Activated CD4-positive, alpha-beta T cell treated with anti-CD3 and anti-CD28 coated beads, Interleukin-2, amount 50 U/mL, for 1 hour (primary cell): ENCODE results near the gene SPCS3.
"Not testable (repeated sequence)": the region's sequence is repeated elsewhere in the genome, so short reads cannot be mapped to it uniquely, and the experiment has no call there.

Source experiments
- DNase-seq: peaks from one replicate; pipeline ENCODE4 v3.0.0-alpha.2; 2020

Gene SPCS3

DNA sequence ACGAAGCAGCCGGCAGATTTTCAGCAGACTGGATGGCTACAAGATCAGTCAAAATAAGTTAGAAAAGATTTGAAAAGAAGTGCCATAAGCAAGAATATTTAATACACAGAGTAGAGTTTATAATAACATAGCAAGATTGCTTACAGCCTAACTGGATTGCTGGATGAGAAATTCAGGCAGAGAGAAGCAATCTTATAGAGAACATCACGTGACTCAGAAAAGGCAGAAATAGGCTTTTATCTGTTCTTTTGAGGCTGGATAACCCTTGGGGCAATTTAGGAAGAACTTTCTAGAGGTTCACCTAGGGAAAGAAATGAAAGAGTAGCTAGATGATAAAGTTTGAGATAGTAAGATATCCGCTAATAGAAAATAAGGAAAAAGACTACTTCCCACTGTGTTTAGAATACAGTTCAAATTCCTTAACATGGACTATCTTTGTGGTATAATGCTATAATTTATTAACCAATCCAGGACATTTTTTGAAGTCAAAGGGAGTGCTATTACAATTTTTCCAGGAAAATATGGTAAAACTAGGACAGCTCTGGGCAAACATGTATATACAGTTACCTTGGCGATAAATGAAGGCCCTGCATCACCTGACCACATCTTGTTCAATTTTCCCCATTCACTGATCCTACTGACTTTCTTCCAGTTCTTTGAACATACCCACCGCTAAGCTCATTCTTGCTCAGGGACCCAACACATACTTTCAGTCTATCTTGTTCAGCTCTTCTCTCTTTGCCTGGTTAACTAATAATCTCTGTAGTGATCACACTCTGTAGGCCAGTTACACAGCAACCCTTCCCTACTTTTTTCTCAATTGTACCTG lies 12.7 kb upstream of the SPCS3 start:
- DNase-seq: no peak

DNA sequence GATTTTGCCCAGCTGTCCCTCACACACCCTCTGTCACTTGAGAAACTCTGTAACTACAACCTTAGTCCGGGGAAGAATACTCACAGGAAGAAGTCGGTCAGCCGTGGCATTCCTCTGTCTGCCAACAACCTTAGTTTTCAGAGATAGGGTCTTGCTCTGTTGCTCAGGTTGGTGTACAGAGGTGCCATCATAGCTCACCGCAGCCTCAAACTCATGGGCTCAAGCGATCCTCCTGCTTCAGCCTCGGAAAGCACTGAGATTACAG lies 12.2 kb upstream of the SPCS3 start:
- DNase-seq: no peak

DNA sequence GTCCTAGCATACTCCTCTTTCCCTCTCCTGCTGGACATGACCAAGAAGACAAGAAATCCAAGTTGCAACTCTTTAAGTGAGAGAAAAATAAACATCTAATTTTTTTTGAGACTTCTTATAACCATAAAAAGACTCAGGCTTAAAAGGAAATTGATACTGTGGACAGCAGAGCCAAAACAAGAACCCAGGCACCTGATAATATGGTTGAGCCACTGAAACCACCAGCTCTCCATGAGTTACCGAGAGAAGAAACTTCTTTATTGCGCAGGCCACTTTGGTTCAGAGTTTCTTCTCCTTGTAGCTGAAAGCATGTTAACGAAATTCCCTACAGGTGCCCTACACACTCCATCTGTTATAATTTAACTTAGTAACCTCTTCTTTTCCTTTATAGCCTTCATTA lies 11.3 kb upstream of the SPCS3 start:
- DNase-seq: no peak

DNA sequence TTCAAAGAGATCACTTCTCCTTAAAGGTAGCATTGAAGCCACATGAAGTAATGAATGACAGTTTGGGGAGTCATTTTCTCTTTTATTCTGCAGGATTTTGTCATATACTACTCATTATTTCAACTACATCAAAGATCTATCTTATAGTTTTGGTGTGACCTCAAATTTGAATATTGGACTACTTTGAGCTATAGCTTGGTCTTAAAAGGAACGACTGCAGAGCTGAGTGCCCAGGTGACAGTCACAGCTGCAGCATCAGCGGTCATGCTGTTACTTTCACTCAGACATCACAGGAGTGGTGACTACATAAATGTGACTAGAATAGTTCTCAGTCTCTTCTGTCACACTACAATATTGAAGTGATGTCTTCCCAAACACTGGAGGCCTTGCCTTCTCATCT lies 10.7 kb upstream of the SPCS3 start:
- no peak for DNase-seq

DNA sequence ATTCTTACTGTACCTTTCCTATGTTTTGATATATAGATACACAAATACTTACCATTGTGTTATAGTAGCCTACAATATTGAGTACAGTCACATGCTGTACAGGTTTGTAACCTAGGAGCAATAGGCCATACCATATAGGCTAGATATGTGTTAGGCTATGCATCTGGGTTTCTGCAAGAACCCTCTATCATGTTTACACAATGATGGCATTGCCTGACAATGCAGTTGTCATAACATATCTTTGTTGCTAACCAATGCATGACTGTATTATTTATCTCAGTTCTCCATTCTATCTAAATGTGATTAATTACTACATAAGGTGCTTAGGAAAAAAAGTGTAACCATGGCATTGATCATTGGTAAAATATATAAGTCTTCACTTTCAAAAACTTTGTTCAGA lies 10.0 kb upstream of the SPCS3 start:
- DNase-seq: no peak

DNA sequence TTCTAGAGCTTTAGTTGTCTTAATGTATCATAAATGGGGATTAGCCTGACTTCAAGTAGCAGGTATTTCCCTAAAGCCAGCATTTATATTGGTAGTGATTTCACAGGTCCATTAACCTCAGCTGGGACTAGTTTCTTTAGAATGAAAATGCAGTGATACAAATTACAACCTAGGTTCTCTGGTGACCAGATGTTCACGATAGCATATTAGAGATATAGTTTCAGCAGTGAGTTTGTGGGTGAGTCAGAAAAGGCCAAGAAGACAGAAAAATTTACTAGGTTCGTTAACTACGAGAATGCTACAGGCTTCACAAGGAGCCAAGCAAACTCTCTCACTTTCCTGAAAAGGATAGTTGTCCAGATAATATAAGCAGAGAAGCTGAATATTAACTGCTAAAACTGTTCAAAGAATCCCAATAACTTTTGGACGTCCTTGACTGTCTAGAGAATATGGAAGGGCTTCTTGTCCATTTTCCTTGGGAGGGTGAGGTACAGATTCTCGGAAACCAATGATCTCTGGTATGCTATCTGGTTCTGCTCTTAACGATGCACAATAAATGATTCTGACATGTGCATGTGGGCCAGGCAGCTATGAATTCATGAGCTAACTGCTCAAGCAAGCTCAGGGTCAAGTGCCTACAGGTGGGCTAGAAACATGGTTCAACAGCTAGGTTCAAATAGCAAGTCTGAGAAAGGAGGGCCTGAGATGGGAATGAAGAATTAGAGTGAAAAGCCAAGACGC lies 6.0 kb upstream of the SPCS3 start:
- DNase-seq: no peak

DNA sequence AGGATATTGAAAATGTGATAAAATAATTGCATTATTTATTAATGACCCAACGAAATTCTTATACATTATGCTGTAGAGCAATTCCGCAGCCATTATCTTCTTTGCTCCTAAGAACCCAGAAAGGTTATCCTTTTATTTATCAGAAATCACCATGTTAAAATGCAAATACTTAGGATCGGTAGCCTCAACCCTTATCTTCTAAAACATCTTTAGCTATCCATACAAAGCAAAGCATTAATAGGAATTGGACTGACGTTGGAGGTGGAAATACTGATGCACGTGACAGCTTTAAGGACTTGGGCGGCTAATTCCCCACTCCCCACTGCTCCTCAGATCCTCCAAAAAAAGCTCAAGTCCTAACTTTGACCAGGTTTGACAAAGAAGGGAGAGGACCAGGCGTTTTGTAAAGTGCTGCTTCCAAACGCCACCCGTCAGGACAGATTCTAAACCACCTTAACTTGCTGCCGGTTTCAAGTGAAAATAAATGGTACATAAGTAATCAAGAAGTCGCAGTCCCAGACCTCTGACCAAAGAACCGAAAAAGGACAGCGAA lies 539 bp upstream of the SPCS3 start:
- DNase-seq: no peak

DNA sequence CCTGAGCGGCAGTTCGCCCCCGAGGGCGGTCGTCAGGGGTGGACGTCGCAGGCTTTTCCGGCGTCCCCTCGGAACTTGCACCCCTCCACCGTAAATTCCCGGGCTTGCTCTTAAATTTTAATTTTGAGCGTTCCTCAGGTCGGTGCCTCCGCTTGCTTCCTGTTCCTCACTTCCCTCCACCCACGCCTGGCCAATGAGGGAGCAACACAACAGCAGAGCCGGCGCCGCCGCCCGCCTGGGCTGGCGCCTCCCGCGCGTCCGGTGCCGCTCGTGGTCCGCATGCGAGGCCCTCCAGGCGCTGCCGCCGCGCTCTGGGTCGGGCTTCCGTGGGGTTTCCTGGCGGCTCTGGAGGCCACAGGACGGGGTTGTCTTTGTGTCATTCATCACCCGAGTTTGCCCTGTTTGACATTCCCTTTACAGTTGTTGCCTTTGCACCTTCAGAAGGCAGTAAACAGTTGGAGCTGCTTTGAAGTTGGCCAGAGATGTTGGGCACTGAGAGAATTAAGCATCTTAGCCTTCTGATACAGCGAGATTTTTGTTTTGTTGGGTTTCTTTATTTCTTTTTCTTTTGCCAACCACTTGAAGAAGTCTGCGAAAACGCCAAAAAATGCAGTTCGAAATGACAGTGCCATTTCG lies 692 bp downstream of the SPCS3 start:
- peak; percentile 81 for DNase-seq

DNA sequence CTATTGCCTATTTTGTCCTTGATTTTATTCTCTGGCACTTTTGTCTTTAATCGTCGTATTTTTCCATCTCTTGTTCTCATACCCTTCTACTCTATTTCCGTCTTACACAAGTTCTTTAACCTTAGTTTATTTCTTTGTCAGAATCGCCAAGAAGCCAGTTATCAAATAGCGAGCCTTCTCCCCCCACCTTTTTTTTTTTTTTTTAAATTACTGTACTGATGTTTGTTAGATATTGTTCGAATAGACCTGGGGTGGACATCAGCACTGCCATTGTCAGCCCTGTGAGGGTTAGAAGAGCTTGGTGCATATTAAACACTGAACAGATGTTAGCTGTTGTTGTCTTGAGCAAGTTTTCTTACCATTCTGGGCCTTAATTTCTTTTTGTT lies 1.2 kb downstream of the SPCS3 start:
- DNase-seq: no peak

DNA sequence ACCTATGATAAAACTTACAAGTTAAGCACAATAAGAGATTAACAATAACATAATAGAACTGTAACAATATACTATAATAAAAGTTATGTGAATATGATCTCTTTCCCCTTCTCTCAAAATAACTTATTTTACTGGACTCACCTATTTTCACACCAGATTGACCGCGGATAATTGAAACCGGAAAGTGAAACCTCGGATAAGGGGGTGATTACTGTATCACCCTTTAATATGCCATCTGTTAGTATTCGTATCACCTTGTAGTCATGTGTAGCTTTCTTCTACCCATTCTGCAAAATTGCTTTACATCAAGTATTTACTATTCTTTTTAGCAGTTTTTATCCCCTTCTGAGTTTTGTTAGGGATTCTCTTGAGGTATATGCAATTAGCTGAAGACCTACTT lies 1.8 kb downstream of the SPCS3 start:
- no peak for DNase-seq

DNA sequence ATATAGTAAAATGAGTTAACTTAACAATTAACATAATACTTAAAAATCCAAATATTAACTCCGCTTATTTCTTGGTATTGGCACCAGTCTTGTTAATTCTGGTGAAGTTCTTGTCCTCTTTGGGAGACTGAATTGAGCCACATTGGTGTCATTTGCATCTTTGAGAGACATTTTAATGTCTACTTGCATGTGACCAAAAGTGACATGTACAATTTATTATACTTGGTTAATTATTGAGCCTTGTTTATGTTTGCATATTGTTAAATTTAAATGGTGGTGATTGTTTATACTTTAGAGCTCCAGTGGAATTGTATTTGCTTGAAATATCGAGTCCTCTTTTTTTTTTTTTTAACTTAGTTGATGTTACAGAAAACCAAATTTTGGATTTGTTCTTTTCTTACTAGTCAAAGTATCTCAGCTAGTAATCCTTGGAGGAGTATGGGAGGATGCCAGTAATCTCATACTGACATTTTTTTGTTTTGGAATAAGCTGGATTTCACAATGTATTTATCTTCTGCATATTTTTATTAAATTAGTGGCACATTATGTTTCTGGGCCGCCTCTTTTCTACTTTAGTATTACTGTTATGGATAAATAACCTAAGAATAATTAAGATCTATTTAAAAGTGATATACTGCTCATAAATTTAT lies 3.9 kb downstream of the SPCS3 start:
- DNase-seq: no peak

DNA sequence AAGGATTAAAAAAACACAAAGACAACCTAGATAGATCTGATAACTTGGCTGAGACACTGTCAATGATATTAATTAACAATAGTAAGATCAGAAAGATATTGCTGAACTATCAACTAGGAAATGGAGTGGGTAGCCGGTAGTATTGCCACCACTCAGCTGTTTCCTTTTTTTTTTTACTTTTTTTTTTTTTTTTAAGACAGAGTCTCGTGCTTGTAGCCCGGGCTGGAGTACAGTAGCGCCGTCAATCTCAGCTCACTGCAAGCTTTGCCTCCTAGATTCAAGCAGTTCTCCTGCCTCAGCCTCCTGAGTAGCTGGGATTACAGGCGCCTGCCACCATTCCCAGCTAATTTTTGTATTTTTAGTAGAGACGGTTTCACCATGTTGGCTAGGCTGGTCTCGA lies 5.1 kb downstream of the SPCS3 start:
- DNase-seq: not testable (repeated sequence)

DNA sequence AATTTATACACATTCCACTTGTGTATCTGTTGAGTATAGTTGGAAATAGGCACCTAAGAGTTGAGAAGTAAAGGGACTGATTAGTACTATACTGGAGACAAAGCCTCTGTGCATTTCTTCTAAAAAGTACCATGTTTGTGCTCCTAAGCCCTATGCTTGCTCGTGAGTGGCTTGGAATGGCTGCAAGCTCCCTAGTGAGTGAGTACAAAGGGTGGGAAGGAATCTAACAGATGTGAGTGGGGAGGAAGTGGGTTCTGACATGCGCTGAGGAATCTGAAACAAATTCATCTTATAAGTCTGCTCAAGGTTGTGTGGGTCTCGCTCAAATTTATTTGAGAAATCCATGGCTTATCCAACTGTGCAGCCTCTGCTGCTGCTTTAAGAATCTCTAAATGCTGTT lies 13.3 kb downstream of the SPCS3 start:
- no peak for DNase-seq

DNA sequence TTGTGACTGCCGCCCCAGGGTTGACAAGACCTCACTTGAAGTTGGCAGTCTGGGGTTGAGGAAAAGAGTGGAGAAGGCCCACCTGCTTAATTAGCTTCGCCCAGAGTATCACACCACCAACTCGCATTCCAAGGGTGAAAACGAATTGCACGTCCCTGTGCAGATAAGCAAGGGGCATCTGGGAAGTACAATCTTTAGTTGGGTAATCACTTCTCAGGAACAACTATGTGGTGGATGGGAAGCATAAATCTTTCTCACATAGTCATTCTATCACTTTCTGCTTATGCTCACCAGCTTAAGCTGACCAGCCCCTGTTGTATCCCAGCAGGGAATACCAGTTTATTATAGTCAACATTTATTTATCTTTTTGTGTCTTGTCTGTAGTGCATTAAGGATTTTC lies 14.3 kb downstream of the SPCS3 start:
- no peak for DNase-seq

DNA sequence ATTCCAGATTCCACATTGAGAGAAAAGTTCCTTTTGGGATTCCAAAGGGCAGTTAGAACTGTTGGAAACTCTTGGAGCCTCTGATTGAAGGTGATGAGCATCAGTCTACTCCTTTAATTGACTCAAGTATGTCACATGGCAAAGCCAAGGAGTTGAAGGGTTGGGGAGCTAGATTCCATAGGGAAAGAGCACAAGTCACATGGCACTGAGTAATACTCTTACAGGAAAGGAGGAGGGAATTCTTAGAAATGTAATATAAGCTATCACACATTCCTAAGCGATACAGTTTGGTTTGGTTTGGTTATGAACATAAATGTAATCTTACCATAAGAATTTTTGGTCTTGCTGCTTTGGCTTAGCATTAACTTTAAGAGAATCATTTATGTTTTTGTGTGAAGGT lies 15.7 kb downstream of the SPCS3 start:
- no peak for DNase-seq

DNA sequence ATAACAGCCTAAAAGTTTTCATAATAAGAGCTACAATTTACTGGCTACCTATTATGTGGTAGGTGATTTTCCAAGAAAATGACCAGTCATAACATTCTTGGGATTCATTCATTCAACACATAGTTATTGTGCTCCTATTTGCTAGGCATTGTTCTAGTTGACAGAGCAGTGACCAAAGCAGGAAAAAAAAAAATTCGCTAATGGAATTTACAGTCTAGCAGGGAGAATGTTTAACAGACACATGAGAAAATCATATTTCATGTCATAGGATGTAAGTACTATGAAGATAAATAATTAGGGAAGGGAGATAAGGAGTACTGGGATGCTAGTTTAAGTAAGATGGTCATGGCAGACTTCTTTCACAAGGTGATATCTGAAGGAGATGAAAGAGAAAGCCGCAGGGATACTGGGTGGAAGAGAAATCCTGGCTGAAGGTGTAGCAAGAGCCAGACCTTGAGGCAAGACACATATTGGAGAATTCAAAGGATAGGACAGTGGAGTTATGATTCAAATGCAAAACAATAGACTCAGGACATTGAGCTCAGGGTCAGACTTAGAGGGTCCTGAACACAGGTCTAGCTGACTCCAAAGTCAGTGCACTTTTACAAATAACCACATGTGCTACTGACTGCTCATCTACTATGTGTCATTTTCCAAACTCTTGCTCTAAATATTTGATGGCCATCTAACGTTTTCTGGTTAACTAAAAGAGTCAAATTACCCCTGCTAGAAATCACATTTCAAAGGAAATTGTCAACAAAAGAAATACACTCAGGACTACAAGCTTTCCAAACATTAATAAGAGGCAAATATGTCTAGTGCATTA lies 20.4 kb downstream of the SPCS3 start:
- no peak for DNase-seq

DNA sequence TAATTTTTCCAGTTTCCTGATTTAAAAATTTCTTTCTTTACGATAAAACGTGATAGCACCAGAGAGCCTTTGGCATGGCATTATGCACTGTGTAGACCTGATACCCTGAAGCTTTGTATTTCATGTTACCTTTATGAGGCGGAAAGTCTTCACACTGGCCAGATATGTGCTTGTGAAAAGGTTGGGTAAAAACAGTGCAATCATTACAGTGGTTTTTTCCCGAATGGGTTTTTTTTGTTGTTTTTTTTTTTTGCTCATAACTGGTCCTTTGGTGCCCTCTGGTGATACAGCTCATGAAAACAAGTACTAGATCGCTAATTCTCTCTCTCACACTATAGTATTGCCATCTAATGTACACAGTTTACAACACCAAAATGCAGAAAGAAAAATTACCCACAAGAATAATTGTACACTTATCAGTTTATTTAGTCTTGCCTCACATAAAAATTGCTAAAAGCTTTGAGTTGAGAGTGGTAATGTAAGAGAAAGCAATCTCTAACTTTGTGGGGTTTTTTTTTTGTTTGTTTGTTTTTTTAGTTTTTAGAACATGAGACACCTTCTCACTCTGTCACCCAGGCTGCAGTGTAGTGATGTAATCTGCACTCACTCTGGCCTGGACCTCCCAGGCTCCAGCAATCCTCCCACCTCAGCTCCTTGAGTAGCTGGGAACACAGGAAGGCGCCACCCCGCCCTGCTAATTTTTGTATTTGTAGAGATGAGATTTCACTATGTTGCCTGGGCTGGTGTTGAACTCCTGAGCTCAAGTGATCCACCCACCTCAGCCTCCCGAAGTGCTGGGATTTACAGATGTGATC lies 21.3 kb downstream of the SPCS3 start:
- DNase-seq: no peak

DNA sequence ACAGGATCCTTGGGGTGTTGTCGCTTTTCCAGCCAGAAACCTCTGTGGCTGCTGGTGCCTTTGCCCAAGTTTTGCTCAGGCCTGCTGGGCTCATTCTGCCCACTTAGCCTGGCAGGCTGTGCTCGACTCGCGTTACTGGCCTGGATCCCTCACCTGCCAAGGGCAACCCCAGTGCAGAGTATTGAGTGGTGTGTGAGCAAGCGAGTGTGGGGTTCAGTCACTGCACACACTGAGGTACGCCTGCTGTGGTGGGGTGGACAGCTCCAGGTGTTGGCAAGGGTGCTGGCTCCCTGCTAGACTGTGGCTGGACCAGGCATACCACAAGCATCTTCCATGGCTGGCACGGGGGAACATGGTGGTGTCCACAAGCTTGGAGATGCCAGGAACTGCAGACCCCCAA lies 22.6 kb downstream of the SPCS3 start:
- DNase-seq: no peak

DNA sequence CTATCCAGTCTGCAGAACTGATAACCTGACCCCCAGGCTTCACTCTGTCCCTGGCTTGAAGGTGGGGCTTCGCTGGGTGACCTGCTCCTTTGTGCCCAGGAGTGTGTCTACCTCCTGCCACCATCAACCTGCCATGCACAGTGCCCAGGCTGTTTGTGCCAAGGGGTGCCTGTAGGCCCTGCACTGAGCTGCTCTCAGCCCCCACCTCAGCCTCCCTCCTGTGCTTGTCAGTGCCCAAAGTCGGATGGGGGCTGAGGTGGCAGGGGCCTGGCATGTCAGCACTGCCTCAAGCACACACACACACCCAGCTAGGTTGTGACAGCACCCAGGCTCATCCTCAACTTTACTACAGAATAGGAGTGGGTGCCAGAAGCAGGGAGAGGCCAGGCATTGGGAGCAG lies 23.5 kb downstream of the SPCS3 start:
- no peak for DNase-seq

DNA sequence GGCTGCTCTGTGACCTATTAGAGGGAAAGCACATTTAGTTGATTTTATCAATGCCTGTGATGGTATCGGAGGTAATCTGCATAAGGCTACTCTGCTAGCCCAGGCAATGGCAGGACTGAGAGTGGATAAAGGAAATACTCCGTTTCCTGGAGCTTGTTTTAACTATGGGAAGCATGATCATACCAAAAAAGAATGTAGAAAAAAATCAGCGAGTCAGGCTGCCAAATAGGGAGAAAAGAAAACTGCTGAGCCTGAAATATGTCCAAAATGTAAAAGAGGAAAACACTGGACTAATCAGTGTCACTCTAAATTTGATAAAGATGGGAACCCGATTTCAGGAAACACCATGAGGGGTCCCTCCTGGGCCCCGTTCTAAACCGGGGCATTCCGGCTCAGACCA lies 25.6 kb downstream of the SPCS3 start:
- not testable (repeated sequence) for DNase-seq

DNA sequence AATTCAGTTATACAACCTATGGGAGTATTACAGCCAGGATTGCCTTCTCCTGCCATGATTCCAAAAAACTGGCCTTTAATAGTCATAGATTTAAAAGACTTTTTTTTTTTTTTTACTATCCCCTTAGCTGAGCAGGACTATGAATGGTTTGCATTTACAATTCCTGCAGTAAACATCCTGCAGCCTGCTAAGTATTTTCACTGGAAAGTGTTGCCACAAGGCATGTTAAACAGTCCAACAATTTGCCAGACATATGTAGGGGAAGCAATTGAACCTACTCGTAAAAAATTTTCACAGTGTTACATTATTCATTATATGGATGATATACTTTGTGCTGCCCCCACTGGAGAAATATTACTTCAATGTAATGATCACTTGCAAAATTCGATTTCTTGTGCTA lies 27.1 kb downstream of the SPCS3 start:
- not testable (repeated sequence) for DNase-seq

DNA sequence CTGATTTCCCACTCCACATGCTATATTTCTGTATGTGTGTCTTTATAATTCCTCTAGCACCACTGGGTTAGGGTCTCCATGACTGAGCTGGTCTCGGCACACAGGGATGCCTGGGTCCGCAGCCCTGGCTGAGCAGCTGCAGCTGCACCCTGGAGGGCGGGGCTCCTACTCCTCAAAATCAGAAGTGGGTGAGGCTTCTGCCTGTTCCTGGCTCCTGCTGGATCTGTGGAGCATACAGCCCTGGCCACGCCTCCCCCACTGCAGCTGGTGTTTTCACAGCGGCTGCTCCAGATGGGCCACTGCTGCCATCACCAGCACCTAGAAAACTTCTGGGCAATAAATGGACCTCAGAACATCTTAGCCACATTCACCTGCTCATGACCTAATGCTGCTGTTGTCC lies 30.9 kb downstream of the SPCS3 start:
- DNase-seq: no peak
